ENCODE data around the gene ITGA11.
"Not testable (repeated sequence)": the region's sequence is repeated elsewhere in the genome, so short reads cannot be mapped to it uniquely, and the experiment has no call there.

The ITGA11 gene

DNA sequence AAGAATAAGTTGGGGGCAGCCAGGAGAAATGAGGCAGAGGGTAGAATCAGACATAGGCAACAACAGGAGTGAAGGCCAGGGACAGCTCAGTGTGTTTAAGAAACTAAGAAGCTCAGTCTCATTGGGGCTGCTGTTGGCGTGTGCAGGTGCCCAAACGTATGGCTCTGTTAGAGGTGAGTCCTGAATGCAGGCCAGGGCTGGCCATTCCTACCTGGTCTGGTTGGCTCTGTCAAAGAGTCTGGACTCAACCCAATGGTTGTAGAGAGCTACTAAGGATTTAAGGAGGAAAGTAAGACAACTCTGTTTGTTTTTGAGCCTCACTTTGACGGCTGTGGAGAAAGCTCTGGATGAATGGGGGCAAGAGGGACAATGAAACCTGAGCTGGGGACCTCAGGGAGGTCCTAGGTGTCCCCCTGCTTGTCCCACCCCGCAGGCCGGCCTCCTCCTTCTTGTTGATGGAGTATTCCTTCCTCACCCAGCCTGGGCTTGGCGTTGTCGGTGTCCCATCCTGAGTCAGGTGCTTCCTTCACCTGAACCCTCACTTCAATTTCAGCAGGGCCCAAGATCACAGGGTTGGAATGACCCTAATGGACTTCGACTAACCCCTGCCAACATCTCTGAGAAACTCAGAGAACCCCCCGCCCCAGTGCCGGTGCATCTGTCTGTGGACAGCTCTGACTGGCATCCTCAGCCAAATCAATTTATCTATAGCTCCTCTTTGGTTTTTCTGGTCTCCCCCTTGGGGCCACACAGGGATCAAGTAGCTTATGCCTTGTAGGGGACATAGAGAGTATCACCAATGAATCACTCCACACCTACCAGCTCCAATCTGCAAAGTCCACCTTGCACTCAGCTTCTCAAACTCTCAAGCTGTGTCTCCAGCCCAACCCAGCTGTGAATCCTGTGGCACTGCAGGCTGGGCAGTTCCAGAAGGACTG, 8.3 kb downstream of the ITGA11 start:
- DNase-seq (ENCODE audit: low read depth in 3 of 3): no peak

GRCh38 chr15:68422403-68423145, 9.4 kb downstream of the ITGA11 start:
- not testable (repeated sequence) for DNase-seq (ENCODE audit: low read depth in 3 of 3)

DNA sequence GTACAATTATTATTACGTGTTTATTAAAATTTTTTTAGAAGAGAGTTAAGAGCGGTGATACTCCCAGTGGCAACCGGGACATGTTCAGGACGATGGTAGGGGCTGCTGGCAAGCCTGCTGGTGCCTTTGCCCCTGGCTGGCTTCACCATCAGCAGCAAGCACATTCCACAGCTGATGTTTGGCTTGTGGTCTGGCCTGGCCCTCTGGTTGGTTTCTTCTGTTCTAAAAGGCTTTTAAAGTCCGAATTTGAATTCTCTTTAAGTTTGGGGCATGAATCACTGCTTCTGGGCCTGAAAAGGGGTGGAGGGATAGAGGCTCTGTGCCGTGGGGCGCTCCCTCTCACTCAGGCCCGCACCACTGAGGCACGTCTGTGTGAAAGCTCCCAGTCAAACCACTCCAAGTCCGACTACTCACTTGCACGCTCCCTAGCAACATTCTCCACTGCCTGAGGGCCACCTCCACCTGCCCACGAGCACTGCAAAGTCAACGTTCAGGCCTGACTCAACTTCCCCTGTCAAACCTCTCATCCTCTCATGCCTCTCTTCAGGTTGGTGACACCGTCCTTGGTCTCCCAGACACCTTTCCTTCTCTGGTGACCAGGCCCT, 10.1 kb downstream of the ITGA11 start:
- no peak for DNase-seq (ENCODE audit: low read depth in 3 of 3)

GRCh38 chr15:68421115-68421551, 10.8 kb downstream of the ITGA11 start:
- no peak for DNase-seq (ENCODE audit: low read depth in 3 of 3)

GRCh38 chr15:68420186-68420684, 11.7 kb downstream of the ITGA11 start:
- no peak for DNase-seq (ENCODE audit: low read depth in 3 of 3)

GRCh38 chr15:68419301-68420175, 12.4 kb downstream of the ITGA11 start:
- no peak for DNase-seq (ENCODE audit: low read depth in 3 of 3)

GRCh38 chr15:68418611-68419161, 13.3 kb downstream of the ITGA11 start:
- DNase-seq (ENCODE audit: low read depth in 3 of 3): no peak

- no peak for DNase-seq (ENCODE audit: low read depth in 3 of 3)
These were observed 14.1 kb downstream of the ITGA11 start for GRCh38 chr15:68417897-68418296.

GRCh38 chr15:68417051-68417450, 14.9 kb downstream of the ITGA11 start:
- DNase-seq (ENCODE audit: low read depth in 3 of 3): no peak

DNA sequence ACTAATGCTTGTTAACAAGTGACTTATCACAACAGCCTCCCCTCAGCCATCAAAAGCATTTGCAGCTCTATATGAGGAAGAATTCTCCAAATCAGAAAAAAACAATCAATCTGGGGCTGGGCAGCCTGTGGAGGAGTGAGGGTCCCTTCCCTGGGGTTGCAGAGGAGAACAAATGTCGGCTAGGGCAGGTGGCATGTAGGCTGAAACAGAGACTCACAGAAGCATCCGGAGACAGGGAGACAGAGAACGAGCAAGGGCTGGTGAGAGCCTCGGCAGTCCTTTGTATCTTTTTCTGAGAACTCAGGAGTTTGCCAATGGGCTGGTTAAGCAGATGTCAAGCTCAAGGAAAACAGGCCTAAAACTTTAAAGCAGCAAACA, 15.8 kb downstream of the ITGA11 start:
- no peak for DNase-seq (ENCODE audit: low read depth in 3 of 3)

DNA sequence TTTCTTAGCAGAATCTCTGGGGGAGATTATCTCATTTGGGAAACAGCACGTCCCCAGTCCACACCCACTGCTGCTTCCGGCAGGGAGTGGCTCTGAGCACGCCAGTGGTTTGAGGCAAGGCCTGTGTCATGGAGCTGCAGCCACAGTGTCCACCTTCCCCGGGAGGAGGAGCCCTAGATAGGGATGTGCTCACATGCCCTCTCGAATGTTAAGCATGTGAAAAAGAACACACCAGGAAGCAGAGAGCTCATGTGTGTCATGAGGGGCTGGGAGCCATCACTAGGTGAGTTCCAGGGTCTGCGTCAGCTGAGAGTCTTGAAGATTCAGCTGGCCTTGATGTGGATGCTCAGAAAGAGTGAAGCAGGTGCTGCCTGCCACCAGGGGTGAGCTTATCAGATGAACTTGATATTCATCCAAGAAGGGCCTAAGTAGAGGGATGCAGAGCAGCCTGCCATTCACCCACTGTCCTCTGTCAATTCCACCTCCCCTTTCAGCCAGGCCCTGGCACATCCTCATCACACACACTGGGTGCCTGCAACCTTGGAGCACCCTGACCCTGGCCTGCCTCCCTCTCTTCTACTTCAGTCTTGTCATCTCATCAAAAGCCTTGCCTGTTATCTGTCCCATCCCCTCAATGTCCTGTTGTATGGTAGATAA, 16.3 kb downstream of the ITGA11 start:
- no peak for DNase-seq (ENCODE audit: low read depth in 3 of 3)

GRCh38 chr15:68415061-68415460, 16.9 kb downstream of the ITGA11 start:
- DNase-seq (ENCODE audit: low read depth in 3 of 3): no peak

DNA sequence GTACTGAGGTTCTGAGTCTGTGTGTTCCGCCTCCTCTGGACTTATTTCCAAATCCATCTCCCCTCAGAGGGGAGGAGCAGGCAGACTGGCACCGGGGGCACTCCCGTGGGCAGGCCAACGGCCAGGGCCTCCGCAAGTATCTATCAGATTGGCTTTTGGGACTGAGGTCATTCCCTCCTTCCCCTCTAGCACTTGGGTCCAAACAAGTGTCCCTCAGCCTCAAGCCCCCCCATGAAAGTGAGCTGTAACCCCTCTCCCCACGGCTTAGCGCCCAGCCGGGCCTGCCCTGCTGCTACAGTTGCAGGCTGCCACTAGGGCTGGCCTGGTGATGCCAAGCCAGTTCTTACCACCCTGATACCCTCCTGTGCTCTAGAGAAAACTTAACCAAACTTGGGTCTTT, 17.4 kb downstream of the ITGA11 start:
- DNase-seq (ENCODE audit: low read depth in 3 of 3): no peak

DNA sequence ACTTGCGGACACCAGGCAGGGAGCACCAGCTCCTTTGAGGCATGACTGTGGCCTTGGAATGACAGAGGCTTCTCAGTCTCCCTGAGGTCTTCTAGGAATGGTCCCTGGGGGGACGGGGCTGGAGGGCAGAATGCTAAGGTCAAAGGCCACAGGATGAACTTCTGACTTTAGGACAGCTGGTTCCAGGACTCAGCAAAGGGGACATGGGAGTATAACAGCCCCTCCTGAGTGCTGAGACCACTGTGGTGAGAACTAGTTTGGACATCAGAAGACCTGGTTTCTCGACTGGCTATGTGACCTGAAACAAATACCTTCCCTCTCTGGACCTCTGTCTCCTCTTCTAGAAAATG, 17.8 kb downstream of the ITGA11 start:
- no peak for DNase-seq (ENCODE audit: low read depth in 3 of 3)

DNA sequence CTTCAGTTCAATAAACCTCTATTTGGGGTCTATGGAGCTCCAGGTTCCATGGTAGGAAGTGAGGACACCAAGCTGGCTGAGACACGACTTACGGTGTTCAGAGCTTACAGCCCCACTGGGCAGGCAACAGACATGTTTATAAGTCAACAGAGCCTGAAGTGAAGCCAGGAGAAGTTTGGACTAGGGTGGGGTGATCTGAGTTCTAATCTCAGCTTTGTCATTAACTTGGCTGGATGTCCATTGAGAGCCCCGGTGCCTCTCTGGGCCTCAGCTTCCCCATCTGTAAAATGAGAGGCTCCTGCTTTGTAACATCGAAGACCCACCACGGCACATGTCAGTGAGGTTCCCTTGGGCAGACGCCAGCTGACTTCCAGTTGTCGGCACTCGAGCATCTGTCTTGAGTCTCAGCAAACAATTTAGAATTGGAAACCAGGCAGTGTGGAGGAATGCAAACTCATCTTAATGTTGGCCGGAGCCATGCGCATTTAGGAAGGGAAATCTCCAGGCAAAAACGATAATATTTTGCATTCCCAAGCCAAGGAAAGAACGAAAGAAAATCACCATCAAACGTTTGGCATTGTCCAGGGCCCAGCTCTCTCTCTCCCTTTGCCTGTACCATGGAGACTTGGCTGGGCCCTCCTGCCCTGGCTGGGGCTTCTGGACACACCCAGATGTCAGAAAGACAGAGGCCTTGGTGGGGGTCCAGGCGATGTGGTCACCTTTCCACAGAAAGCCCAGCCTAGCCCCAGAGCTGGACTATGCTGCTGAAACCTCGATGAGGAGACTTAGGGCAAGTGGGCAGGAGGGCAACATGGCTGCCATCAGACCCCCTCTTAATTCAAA, 18.4 kb downstream of the ITGA11 start:
- DNase-seq (ENCODE audit: low read depth in 3 of 3): no peak

DNA sequence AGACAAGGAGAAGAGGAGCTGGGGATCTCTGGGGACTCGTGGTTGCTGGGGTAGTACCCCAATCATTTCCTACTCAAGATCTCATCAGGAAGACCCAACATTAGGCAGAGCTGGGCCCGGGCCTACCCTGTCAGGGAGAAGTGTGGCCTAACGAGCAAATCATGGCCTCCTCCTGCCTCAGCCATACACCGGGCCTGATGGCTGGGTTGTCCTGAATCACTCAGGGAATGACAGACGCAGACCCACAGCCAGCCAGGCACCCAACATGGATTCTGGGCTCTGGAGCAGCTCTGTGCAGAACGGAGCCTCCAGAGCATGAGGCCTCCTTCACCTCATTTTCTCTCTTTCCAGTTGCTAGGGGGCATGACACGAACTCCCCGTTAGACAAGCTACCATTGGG, 19.7 kb downstream of the ITGA11 start:
- no peak for DNase-seq (ENCODE audit: low read depth in 3 of 3)

DNA sequence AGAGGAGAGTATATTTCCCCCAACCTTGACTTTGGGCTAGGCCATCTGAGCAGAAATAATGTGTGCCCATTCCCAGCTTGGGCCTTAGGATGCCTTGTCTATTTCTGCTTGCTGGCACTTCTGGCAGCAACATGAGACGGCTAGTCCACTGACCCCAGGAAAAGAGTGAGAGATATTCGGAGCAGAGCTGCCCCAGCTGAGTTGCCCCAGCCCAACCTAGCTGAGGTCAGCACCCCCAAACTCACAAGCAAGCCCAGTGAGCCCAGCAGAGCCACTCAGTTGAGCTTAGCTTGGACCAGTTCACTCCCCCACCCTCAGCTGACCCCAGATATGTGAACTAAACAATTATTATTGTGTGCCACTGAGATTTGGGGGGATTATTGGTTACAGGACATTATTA, 20.2 kb downstream of the ITGA11 start:
- DNase-seq (ENCODE audit: low read depth in 3 of 3): no peak

- no peak for DNase-seq (ENCODE audit: low read depth in 3 of 3)
These were observed 20.7 kb downstream of the ITGA11 start for GRCh38 chr15:68411343-68411675.

DNA sequence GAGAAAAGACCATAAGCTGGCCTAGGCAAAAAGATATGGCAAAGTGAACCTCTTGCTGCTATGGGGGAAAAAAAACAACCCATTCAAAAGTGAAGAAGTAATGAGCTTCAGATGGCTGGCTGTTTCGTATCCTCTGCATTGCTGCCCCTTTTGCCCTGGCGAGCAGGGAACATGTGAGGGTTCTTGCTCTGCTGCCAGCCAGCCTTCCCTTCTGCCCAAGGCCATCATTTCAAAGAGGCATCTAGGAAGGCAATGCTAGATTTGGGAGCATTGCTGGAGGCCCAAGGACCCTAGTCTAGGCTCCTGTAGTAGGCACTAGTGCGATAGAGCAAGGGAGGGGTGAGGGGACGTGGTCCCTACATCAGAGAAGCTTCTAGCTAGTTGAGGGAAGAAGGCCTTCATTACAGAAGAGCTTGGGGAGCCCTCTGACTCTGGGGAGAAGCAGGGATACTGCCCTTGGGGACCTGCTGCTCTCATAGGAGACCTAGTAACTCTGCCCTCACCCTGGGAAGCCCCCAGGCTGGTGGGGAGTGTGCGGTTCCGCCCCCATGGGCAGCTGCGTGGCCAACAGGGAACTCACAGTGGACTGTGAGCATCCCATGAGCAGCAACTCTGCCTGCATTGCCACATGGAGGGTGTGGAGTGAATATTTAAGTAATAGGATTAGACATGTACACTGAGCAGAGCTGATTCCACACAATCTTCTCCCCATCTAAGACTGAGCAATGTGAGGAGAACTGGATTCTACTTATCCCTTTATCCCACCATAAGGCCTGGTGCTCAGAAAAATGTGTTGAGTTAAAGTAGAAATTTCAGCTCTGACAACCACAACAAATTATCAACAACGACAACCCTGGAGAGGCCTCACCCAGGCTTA, 21.3 kb downstream of the ITGA11 start:
- no peak for DNase-seq (ENCODE audit: low read depth in 3 of 3)
